GM21786 (cell line): ENCODE measurements around the gene FRMD6.
"Not testable (repeated sequence)": the region's sequence is repeated elsewhere in the genome, so short reads cannot be mapped to it uniquely, and the experiment has no call there.

ENCODE experiments used
- ATAC-seq: cut with Tn5 transposase; IDR thresholded peaks from one replicate; pipeline ENCODE4 v1.9.1; 2021; ENCODE audit not compliant: unreplicated experiment

The FRMD6 gene

DNA sequence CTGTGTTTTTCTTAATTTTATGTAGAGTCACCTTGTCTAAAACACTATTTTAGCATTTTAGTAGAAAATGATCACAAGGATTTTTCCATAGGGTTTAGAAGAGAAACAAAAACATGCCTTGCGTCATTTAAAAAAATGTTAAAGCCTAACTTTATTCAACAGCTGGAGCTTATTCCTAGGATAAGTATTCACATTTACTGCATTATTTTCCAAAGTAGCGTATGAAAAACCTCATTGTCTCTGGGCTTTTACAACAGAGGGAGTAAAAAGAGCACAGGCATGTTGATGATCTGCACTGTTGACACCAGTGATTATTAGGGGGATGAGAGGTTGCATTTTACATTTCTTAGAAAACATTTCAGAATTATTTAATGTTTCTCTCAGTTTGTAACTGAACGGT, 66.1 kb downstream of the FRMD6 start:
- no peak for ATAC-seq

DNA sequence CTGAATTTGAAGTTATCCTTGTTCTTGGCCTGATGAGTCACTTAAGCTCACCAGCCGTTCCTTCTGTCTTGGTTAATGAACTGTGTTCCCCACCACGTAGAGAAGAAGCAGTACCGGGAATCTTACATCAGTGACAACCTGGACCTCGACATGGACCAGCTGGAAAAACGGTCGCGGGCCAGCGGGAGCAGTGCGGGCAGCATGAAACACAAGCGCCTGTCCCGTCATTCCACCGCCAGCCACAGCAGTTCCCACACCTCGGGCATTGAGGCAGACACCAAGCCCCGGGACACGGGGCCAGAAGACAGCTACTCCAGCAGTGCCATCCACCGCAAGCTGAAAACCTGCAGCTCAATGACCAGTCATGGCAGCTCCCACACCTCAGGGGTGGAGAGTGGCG, 68.2 kb downstream of the FRMD6 start:
- ATAC-seq: no peak

GRCh38 chr14:51723990-51724389, 72.3 kb downstream of the FRMD6 start:
- ATAC-seq: no peak

- ATAC-seq: no peak
Measured at GRCh38 chr14:51724650-51725049, 72.9 kb downstream of the FRMD6 start.

- no peak for ATAC-seq
Measured at GRCh38 chr14:51725061-51725460, 73.4 kb downstream of the FRMD6 start.

DNA sequence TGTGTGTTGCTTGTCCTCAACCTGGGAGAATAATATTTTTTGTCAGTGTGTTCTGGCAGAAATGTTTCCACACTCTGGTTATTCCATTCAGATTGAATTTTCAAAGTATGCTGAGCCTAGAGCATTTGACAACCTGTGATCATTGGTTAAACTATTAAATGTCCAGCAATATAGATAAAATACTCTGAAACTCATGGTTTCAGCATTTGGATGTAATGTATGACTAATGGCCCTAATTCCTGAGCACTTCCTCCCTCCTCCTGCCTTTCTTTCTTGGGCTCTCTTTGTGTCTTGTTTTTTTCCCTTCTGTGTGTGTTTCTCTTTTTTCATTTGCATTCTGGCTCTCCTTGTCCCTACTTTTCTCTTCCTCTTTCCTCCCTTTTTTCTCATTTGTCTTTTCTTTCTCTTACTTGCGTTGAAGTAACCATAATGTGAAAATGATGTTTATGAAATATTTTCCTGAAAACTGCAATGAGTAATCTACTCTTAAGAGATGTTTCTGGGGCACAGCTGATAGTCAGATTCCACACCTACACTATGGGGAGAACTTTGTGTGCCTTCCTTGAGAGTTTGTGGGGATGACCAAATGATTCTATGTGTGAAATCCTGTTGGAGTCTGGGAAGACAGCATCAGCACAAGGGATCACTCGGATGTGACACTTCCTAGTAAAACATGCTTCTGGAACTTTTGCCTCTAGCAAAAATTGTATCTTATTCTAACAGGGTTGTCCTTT, 74.6 kb downstream of the FRMD6 start:
- ATAC-seq: no peak

DNA sequence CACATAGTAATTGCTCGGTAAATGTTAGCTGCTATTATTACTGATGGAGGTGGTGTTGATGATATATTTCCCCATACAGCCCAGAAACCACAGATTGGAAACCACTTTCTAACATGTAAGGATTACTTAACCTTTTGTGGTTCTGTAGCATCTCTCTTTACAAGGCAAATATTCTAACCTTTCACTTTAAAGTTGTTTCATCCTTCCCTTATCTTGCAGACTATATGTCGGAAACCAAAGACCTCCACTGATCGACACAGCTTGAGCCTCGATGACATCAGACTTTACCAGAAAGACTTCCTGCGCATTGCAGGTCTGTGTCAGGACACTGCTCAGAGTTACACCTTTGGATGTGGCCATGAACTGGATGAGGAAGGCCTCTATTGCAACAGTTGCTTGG, 75.8 kb downstream of the FRMD6 start:
- no peak for ATAC-seq

- ATAC-seq: no peak
Measured at GRCh38 chr14:51730098-51730497, 78.4 kb downstream of the FRMD6 start.

GRCh38 chr14:51730684-51731083, 79.0 kb downstream of the FRMD6 start:
- no peak for ATAC-seq

DNA sequence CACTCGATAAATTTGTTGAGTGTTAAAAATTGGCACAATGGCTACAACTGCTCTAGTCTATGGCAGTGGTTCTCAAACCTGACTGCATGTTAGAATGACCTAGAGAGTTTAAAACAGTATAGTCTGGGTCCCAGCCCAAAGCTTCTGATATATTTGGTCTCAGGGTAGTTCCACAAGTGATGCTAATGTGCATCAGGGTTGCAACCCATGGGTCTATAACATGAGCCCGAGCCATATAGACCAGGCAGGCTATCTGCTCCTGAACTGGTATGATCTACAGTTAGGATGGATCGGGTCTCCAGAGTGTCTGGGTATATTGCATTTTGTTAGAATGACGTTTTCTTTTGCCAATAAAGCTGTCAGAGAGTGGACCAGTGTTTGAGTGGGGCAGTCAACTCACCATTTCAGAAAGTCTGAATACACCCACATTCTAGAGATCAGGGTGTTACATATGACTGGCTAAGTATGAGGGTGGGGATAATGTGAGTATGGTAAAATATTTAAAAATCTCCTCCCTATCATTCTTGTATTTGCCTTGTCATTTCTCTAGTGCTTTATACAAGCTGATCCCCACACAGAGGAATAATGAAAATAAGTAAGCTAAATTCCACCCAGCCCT, 80.9 kb downstream of the FRMD6 start:
- ATAC-seq: no peak

- ATAC-seq: no peak
Measured at GRCh38 chr14:51733147-51733546, 81.4 kb downstream of the FRMD6 start.

GRCh38 chr14:51735851-51736250, 84.1 kb downstream of the FRMD6 start:
- ATAC-seq: no peak

GRCh38 chr14:51738754-51739153, 87.0 kb downstream of the FRMD6 start:
- ATAC-seq: peak; percentile 92

DNA sequence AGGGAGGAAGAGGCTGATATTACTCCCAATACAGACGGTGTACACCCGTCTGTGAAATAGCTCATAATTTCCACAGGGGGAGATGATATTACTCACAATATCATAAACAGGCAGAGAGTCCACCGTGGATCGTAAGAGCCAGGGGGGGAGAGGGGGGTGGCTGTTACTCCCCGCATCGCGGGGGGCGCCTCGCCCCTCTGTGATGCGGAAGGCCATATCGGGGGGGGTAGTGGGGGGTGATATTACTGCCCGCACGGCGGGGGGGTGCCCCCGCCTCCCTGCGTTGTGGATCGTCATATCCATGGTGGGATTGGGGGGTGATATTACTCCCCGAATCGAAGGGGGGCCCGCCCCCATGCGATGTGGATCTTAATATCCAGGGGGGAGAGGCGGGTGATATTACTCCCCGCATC, 91.9 kb downstream of the FRMD6 start:
- ATAC-seq: no peak

GRCh38 chr14:51744372-51745130, 92.8 kb downstream of the FRMD6 start:
- no peak for ATAC-seq

- ATAC-seq: not testable (repeated sequence)
Measured at GRCh38 chr14:51746823-51747222, 95.1 kb downstream of the FRMD6 start.

- ATAC-seq: no peak
Measured at GRCh38 chr14:51750542-51750941, 98.8 kb downstream of the FRMD6 start.

DNA sequence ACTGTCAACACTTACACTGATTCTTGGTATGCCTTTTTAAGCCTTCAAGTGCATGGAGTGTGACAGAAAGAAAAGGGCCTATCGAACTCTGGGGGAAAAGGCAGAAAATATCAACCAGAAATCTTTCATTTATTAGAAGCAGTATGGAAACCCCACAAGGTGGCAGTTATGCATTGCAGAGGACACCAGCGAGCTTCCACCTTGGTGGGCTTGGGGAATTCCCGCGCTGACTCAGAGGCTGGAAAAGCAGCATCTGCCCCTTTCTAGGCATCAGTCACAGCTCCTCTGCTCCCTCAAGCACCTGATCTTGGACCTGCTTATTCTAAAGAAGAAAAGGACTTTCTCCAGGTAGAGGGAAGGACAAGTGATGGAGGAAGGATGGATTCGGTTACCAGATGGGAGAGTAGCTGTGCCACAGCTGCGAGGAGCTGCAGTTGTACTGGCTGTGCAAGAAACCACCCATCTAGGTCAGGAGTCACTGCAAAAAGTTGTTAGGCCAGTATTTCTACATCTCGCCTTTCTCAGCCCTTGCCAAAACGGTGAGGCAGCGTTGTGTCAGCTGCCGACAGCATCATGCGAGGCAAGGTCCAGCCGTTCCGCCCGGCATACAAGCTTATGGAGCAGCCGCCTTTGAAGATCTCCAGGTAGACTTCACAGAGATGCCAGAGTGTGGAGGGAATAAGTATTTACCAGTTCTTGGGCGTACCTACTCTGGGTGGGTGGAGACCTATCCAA, 100.1 kb downstream of the FRMD6 start:
- not testable (repeated sequence) for ATAC-seq

DNA sequence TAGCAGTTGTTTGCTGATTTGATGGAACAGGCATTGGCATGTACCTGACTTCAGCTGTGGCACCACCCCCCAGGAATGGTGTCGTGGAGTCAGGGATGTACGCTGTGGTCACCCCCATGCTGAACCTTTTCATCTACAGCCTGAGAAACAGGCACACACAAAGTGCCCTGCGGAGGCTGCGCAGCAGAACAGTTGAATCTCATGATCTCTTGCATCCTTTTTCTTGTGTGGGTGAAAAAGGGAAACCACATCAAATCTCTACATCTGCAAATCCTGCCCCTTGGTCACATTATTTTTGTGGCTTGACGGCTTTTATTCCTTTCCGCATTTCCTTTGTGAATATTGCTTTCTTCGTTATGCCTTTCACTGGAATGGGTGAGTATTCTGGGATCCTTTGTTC, 106.0 kb downstream of the FRMD6 start:
- not testable (repeated sequence) for ATAC-seq

DNA sequence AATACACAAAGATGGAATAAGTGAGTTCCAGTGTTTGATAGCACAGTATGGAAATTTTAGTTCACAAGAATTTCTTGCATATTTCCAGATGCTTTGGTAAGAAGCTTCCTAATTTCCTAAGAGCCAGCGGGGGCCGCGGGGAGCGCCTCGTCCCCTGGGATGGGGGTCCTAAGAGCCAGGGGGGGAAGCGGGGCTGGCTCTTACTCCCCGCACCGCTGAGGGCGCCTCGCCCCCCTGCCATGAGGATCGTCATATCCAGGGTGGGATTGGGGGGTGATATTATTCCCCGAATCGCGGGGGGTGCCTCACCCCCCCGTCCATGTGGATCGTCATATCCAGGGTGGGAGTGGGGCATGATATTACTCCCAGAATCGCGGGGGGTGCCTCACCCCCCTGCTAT, 108.2 kb downstream of the FRMD6 start:
- no peak for ATAC-seq

- not testable (repeated sequence) for ATAC-seq
Measured at GRCh38 chr14:51765726-51766125, 114.0 kb downstream of the FRMD6 start.
